Measurements from ENCODE around the gene ZNF574.

ZNF574 gene

GRCh38 chr19:42078538-42079275, 2.7 kb downstream of the ZNF574 start:
- no peak overlapping the region for H3K27ac ChIP-seq
- no peak for TF ChIP-seq CTCF (conservative IDR thresholded peaks at IDR 0.05)
- no peak for TF ChIP-seq ZFX (IDR thresholded peaks at IDR 0.05)

GRCh38 chr19:42079276-42079669, 3.3 kb downstream of the ZNF574 start:
- TF ChIP-seq ZFX (IDR thresholded peaks at IDR 0.05) (no peak), CTCF (conservative IDR thresholded peaks at IDR 0.05) (no peak)
- no peak overlapping the region for H3K27ac ChIP-seq

GRCh38 chr19:42079886-42080763, 4.2 kb downstream of the ZNF574 start:
- TF ChIP-seq ZFX (IDR thresholded peaks at IDR 0.05) (no peak), CTCF (conservative IDR thresholded peaks at IDR 0.05) (no peak)
- no peak overlapping the region for H3K27ac ChIP-seq

- TF ChIP-seq ZFX (IDR thresholded peaks at IDR 0.05) (no peak), CTCF (conservative IDR thresholded peaks at IDR 0.05) (no peak)
- H3K27ac ChIP-seq = no peak overlapping the region
Measured at GRCh38 chr19:42080764-42081375, 4.9 kb downstream of the ZNF574 start.

- TF ChIP-seq ZFX (IDR thresholded peaks at IDR 0.05) = no peak
- TF ChIP-seq CTCF (conservative IDR thresholded peaks at IDR 0.05) = no peak; the same call in 1 of the 2 replicates
- H3K27ac ChIP-seq = no peak overlapping the region
Measured at GRCh38 chr19:42081584-42082203, 5.7 kb downstream of the ZNF574 start.

GRCh38 chr19:42083537-42083936, 7.6 kb downstream of the ZNF574 start:
- H3K27ac ChIP-seq = no peak overlapping the region
- TF ChIP-seq ZFX (IDR thresholded peaks at IDR 0.05) = no peak
- no peak for TF ChIP-seq CTCF (conservative IDR thresholded peaks at IDR 0.05)

Measured in C4-2B (cell line).